SK-N-MC (cell line): ENCODE data around the gene CDC34.

Experiments
- DNase-seq: peaks from one replicate; pipeline ENCODE4 v3.0.0-alpha.2; 2011; ENCODE audit warnings: low read depth, low spot score
- H3K27ac ChIP-seq: fragments of 200-600 bp; sonication (generic); 2 replicates; pipeline ENCODE4 v1.5.1; 2016; ENCODE audit warnings: mixed run types
- H3K36me3 ChIP-seq: fragments of 200-600 bp; sonication (generic); 2 replicates; pipeline ENCODE4 v1.6.1; 2017; ENCODE audit warnings: antibody characterized with exemption, low read length, mixed read lengths; ENCODE audit not compliant: insufficient read depth
- H3K4me3 ChIP-seq: fragments of 200-600 bp; sonication (generic); 2 replicates; pipeline ENCODE4 v1.5.1; 2016
- H3K9ac ChIP-seq: fragments of 200-600 bp; sonication (generic); 2 replicates; pipeline ENCODE4 v1.8.0; 2017; ENCODE audit warnings: mixed run types, mixed read lengths; ENCODE audit not compliant: insufficient read length
- H3K9me3 ChIP-seq: fragments of 200-600 bp; sonication (generic); 2 replicates; pipeline ENCODE4 v1.6.1; 2017; ENCODE audit warnings: low read depth, mild to moderate bottlenecking, antibody characterized with exemption, low read length, moderate library complexity, mixed read lengths
- EZH2 ChIP-seq: fragments of 200-600 bp; sonication (generic); IDR thresholded peaks from one replicate; pipeline ENCODE4 v1.6.1; 2017; ENCODE audit warnings: antibody characterized with exemption
- FOXP2 ChIP-seq: optimal IDR thresholded peaks from 2 replicates; pipeline ENCODE3; 2011; ENCODE audit warnings: mild to moderate bottlenecking, moderate library complexity; ENCODE audit not compliant: insufficient read depth; ENCODE audit errors: extremely low read length, control extremely low read depth
- POLR2AphosphoS5 ChIP-seq: IDR thresholded peaks from 2 replicates; pipeline ENCODE4 v1.6.1; 2012; ENCODE audit warnings: mild to moderate bottlenecking, low read depth, low read length, borderline replicate concordance

Gene CDC34

GRCh38 chr19:556611-557382 is 25.2 kb downstream of the CDC34 start:
- Histone ChIP-seq H3K4me3 (no peak overlapping the region), H3K9me3 (no peaks in the 10 kb centered on the region), H3K36me3 (no peaks in the 10 kb centered on the region), H3K27ac (no peak overlapping the region), H3K9ac (no peak overlapping the region)
- DNase-seq, result no peak
- TF ChIP-seq EZH2, result no peak
- no peak for TF ChIP-seq POLR2AphosphoS5
- TF ChIP-seq FOXP2, result no peak

- Histone ChIP-seq H3K36me3 (no peaks in the 10 kb centered on the region), H3K9me3 (no peaks in the 10 kb centered on the region), H3K4me3 (no peak overlapping the region), H3K27ac (no peak overlapping the region), H3K9ac (no peak overlapping the region)
- DNase-seq, result no peak
- TF ChIP-seq POLR2AphosphoS5, result no peak
- TF ChIP-seq FOXP2, result no peak
- TF ChIP-seq EZH2, result no peak
Observed at GRCh38 chr19:558770-559439, 27.3 kb downstream of the CDC34 start.

GRCh38 chr19:560121-560520 is 28.6 kb downstream of the CDC34 start:
- 0 out of 2 replicates have a peak overlapping the region, but pooled peaks have one; percentile 42 for H3K27ac ChIP-seq
- H3K36me3 ChIP-seq, result no peaks in the 10 kb centered on the region
- DNase-seq, result no peak
- TF ChIP-seq POLR2AphosphoS5 (no peak), EZH2 (no peak), FOXP2 (no peak)
- H3K9ac ChIP-seq, result no peak overlapping the region
- H3K4me3 ChIP-seq, result no peak overlapping the region
- no peaks in the 10 kb centered on the region for H3K9me3 ChIP-seq

- peak overlapping the region; percentile 50 for H3K9ac ChIP-seq
- DNase-seq, result peak; percentile 92
- no peaks in the 10 kb centered on the region for H3K36me3 ChIP-seq
- TF ChIP-seq POLR2AphosphoS5 (peak; percentile 50), EZH2 (no peak)
- H3K27ac ChIP-seq, result peak overlapping the region; percentile 94
- H3K4me3 ChIP-seq, result peak overlapping the region; percentile 69
- no peaks in the 10 kb centered on the region for H3K9me3 ChIP-seq
Observed at GRCh38 chr19:566403-566802, 34.8 kb downstream of the CDC34 start.

GRCh38 chr19:566844-567243 is 35.3 kb downstream of the CDC34 start:
- Histone ChIP-seq H3K9me3 (no peaks in the 10 kb centered on the region), H3K4me3 (peak overlapping the region; percentile 69), H3K36me3 (no peaks in the 10 kb centered on the region), H3K9ac (peak overlapping the region; percentile 50), H3K27ac (peak overlapping the region; percentile 94)
- no peak for DNase-seq
- TF ChIP-seq POLR2AphosphoS5 (no peak), EZH2 (no peak), FOXP2 (no peak)

- no peaks in the 10 kb centered on the region for H3K9me3 ChIP-seq
- peak overlapping the region; percentile 94 for H3K27ac ChIP-seq
- no peaks in the 10 kb centered on the region for H3K36me3 ChIP-seq
- peak overlapping the region; percentile 50 for H3K9ac ChIP-seq
- TF ChIP-seq FOXP2, result no peak
- no peak for TF ChIP-seq POLR2AphosphoS5
- no peak for TF ChIP-seq EZH2
- peak overlapping the region; percentile 69 for H3K4me3 ChIP-seq
- no peak for DNase-seq
Observed at GRCh38 chr19:567296-567900, 35.8 kb downstream of the CDC34 start.

- TF ChIP-seq FOXP2, result no peak
- no peak for TF ChIP-seq EZH2
- TF ChIP-seq POLR2AphosphoS5, result no peak
- DNase-seq, result no peak
- no peaks in the 10 kb centered on the region for H3K36me3 ChIP-seq
- no peak overlapping the region for H3K9ac ChIP-seq
- no peak overlapping the region for H3K4me3 ChIP-seq
- H3K9me3 ChIP-seq, result no peaks in the 10 kb centered on the region
- H3K27ac ChIP-seq, result peak overlapping the region; percentile 72; the same call in 1 of the 2 replicates
Observed at GRCh38 chr19:570251-570686, 38.7 kb downstream of the CDC34 start.

- no peak for TF ChIP-seq FOXP2
- TF ChIP-seq POLR2AphosphoS5, result 0 out of 2 replicates have a peak, but pooled peaks have one; percentile 23
- H3K9ac ChIP-seq, result peak overlapping the region; percentile 72
- peak overlapping the region; percentile 98 for H3K27ac ChIP-seq
- DNase-seq, result no peak
- H3K4me3 ChIP-seq, result peak overlapping the region; percentile 75
- H3K9me3 ChIP-seq, result no peaks in the 10 kb centered on the region
- H3K36me3 ChIP-seq, result no peaks in the 10 kb centered on the region
Observed at GRCh38 chr19:570937-571565, 39.5 kb downstream of the CDC34 start.
